SU-DHL-6 (cell line): ENCODE results near the gene CYP4V2.

Experiments used
- H2AFZ ChIP-seq: fragments of 200-600 bp; sonication (generic); 2 replicates; pipeline ENCODE4 v1.6.1; 2014; ENCODE audit warnings: low read depth, mild to moderate bottlenecking, moderate library complexity, mixed read lengths, antibody characterized with exemption, low read length; ENCODE audit not compliant: severe bottlenecking
- H3F3A ChIP-seq: fragments of 200-600 bp; shearing (Covaris generic); 2 replicates; pipeline ENCODE4 v1.6.0; 2016; ENCODE audit warnings: antibody characterized with exemption, mild to moderate bottlenecking; ENCODE audit not compliant: insufficient read depth
- H3K27ac ChIP-seq: fragments of 200-600 bp; sonication (generic); 2 replicates; pipeline ENCODE4 v1.5.1; 2016; ENCODE audit warnings: low read depth, mild to moderate bottlenecking, low read length, moderate library complexity, mixed read lengths
- H3K27me3 ChIP-seq: fragments of 200-600 bp; sonication (generic), shearing (Covaris generic); 2 replicates; pipeline ENCODE4 v1.6.0; 2014; ENCODE audit warnings: mild to moderate bottlenecking, low read length
- H3K36me3 ChIP-seq: fragments of 200-600 bp; sonication (generic); 2 replicates; pipeline ENCODE4 v1.6.1; 2014; ENCODE audit warnings: mild to moderate bottlenecking, low read length, mixed read lengths
- H3K4me2 ChIP-seq: fragments of 300-600, 200-600 bp; shearing (Covaris generic), sonication (generic); 2 replicates; pipeline ENCODE4 v1.6.0; 2014; ENCODE audit warnings: low read length, low read depth, mild to moderate bottlenecking; ENCODE audit not compliant: poor library complexity, severe bottlenecking
- H3K4me3 ChIP-seq: fragments of 200-600 bp; sonication (generic); 2 replicates; pipeline ENCODE4 v1.5.1; 2014; ENCODE audit warnings: antibody characterized with exemption, low read length, mild to moderate bottlenecking, mixed read lengths; ENCODE audit not compliant: insufficient read depth, poor library complexity, severe bottlenecking
- H3K79me2 ChIP-seq: fragments of 200-600 bp; sonication (generic); 2 replicates; pipeline ENCODE4 v1.6.1; 2014; ENCODE audit warnings: mild to moderate bottlenecking, low read length, moderate library complexity; ENCODE audit not compliant: insufficient read depth
- H3K9ac ChIP-seq: fragments of 200-600 bp; sonication (generic); 2 replicates; pipeline ENCODE4 v1.7.0; 2014; ENCODE audit warnings: mild to moderate bottlenecking, low read length
- H3K9me2 ChIP-seq: fragments of 200-600 bp; sonication (generic); replicated peaks from 2 replicates; pipeline ENCODE4 v1.6.1; 2014; ENCODE audit warnings: low read length; ENCODE audit not compliant: insufficient read depth
- H3K9me3 ChIP-seq: fragments of 200-600 bp; sonication (generic); 2 replicates; pipeline ENCODE4 v1.6.1; 2014; ENCODE audit warnings: low read length, mixed read lengths; ENCODE audit not compliant: insufficient read depth
- H4K20me1 ChIP-seq: fragments of 200-600 bp; sonication (generic); 2 replicates; pipeline ENCODE4 v1.6.1; 2014; ENCODE audit warnings: low read depth, mild to moderate bottlenecking, antibody characterized with exemption, low read length, moderate library complexity, mixed read lengths
- CTCF ChIP-seq: fragments of 200-600 bp; sonication (generic); IDR thresholded peaks from one replicate; pipeline ENCODE4 v1.5.1; 2017; ENCODE audit warnings: antibody characterized with exemption, mild to moderate bottlenecking, low read length, moderate library complexity; ENCODE audit not compliant: insufficient read depth, poor library complexity, severe bottlenecking
- EZH2phosphoT487 ChIP-seq: fragments of 200-600 bp; sonication (generic), shearing (Covaris generic); conservative IDR thresholded peaks from 2 replicates; pipeline ENCODE4 v1.6.1; 2018; ENCODE audit warnings: mild to moderate bottlenecking, antibody characterized with exemption, low read length, moderate library complexity, mixed read lengths

The CYP4V2 gene

DNA sequence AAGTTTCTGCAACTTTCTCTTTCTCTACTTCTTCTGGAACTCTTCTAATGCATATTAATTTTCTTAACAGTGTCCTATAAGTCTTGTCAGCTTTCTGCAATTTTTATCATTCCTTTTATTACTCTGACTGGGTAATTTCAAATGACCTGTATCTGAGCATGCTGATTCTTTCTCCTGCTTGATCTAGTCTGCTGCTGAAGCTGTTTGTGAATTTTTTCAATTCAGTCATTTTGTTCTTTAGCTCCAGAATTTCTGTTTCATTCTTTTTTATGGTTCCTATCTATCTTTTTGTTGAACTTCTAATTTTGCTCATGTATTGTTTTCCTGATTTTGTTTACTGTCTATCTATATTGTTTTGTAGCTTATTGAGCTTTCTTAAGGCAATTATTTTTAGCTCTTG is 34.5 kb downstream of the CYP4V2 start:
- Histone ChIP-seq H3K4me2 (no peak overlapping the region), H2AFZ (no peak overlapping the region), H3F3A (no peaks in the 10 kb centered on the region), H3K79me2 (no peaks in the 10 kb centered on the region), H3K27me3 (no peaks in the 10 kb centered on the region), H3K9ac (no peak overlapping the region), H3K27ac (no peak overlapping the region), H4K20me1 (no peaks in the 10 kb centered on the region), H3K9me3 (no peaks in the 10 kb centered on the region), H3K9me2 (no peaks in the 10 kb centered on the region), H3K4me3 (no peak overlapping the region), H3K36me3 (no peaks in the 10 kb centered on the region)
- no peak for TF ChIP-seq CTCF
- TF ChIP-seq EZH2phosphoT487: no peak

DNA sequence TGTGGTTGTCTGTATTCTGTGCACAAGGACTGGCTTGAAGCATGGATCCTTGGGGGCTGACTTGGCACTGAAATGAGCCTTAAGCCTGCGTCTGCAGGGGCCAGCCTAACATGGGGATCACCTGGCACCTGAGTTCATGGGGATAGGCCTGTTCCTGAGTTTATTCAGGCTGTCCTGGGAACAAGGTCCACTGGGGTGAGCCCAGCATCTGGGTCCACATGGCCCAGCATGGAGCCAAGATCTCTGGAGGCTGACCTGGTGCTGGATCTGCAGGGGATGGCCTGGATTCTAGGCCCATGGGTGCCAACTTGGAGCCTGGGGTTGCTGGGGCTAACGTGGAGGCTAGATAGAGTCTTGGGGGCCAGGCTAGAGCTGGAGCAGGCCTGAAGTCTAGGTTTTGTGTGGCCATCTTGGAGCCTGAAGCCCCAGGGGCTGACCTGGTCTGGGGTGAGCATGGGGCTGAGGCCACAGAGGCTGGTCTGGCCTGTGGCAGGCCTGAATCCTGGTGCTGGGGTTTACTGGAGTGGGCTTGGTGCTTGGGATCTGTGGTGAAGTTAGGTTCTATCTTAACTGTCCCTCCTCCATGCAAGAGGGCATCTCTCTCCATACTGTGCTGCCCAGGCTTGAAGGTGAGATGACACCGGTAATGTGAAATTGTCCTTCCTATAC is 35.3 kb downstream of the CYP4V2 start:
- no peak overlapping the region for H3K9ac ChIP-seq
- no peaks in the 10 kb centered on the region for H3F3A ChIP-seq
- TF ChIP-seq CTCF (no peak), EZH2phosphoT487 (no peak)
- H3K27ac ChIP-seq: no peak overlapping the region
- H3K9me3 ChIP-seq: no peaks in the 10 kb centered on the region
- H3K27me3 ChIP-seq: no peaks in the 10 kb centered on the region
- no peaks in the 10 kb centered on the region for H3K9me2 ChIP-seq
- no peak overlapping the region for H3K4me3 ChIP-seq
- H3K36me3 ChIP-seq: no peaks in the 10 kb centered on the region
- H3K4me2 ChIP-seq: no peak overlapping the region
- H3K79me2 ChIP-seq: no peaks in the 10 kb centered on the region
- H2AFZ ChIP-seq: no peak overlapping the region
- H4K20me1 ChIP-seq: no peaks in the 10 kb centered on the region

GRCh38 chr4:186227221-186227620 is 35.9 kb downstream of the CYP4V2 start, which contains the start of gene KLKB1:
KLKB1 (plus strand) TSS chr4:186227507; CDS start chr4:186228196, 689 bp downstream.
- H3K9me3 ChIP-seq: no peaks in the 10 kb centered on the region
- H3K36me3 ChIP-seq: no peaks in the 10 kb centered on the region
- H3K79me2 ChIP-seq: no peaks in the 10 kb centered on the region
- H3F3A ChIP-seq: no peaks in the 10 kb centered on the region
- TF ChIP-seq EZH2phosphoT487 (no peak), CTCF (no peak)
- no peaks in the 10 kb centered on the region for H3K27me3 ChIP-seq
- H4K20me1 ChIP-seq: no peaks in the 10 kb centered on the region
- no peak within 1 kb of the TSS for H3K4me2 ChIP-seq
- H3K27ac ChIP-seq: no peak within 1 kb of the TSS
- no peak within 1 kb of the TSS for H3K9ac ChIP-seq
- no peak within 1 kb of the TSS for H2AFZ ChIP-seq
- no peaks in the 10 kb centered on the region for H3K9me2 ChIP-seq
- no peak within 1 kb of the TSS for H3K4me3 ChIP-seq
